ENCODE results near the gene PRKCZ. TPM values are rescaled to one million over a fixed set of nuclear protein-coding genes. Genes with fewer than 3 reads are reported as not detected.

The PRKCZ gene
- total and polyA plus RNA-seq, 11 donors = 12.5 to 20.7 (median 16.5) TPM

DNA sequence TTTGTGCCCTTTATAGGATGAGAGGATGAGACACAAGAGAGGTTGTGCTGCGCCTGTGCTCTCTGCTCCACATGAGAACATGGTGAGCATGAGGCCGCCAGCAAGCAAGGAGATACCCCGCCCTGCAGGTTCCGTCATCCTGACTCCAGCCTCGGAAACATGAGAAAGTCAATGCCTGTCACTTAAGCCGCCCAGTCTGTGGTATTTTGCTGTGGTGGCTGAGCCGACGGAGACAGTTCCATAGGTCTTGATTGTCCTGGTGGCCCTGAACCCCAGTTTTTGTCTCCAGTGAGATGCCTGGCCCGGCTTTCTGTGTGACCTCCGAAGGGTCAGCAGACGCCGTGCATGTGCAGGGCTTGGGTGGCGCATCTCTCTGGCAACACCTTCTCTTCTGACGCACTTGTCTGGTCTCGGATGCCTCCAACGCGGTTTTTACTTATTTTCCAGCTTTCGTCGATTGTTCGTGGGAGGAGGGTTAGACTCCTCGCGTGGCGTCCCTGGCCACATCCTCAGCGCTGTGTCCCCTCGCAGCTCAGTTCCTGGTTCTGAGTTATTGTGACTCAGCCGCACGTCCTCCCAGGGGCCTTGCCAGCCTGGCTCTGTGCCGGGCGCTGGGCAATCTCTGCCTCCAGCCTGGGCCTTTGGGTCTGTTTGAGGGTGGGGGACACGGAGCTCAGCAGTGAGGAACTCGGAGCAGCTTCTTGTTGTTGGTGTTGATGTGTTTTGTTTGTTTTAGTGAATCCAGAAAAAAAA is 74.4 kb downstream of the PRKCZ start:
- peaks cover 0 to 5% (median 0%) of the 10 kb centered on the region in 12 donors for H3K9me3 ChIP-seq
- H3K4me3 ChIP-seq = no peak overlapping the region
- 80 to 92% (median 87%) methylated on average over 30 to 31 of the region's 31 CpGs for WGBS, 4 donors
- H3K27ac ChIP-seq = no peak overlapping the region
- intact Hi-C loops (cut with DNase I) = no loop called here
- ATAC-seq (no peak), DNase-seq (peak in 3 of 5 donors; percentile 9 to 28 (median 13))
- peaks cover 0 to 15% (median 0%) of the 10 kb centered on the region in 12 donors for H3K4me1 ChIP-seq
- TF ChIP-seq POLR2A (IDR thresholded peaks at IDR 0.05) = no peak
- TF ChIP-seq CTCF (IDR thresholded peaks at IDR 0.05) = no peak
- H3K27me3 ChIP-seq = no peaks in the 10 kb centered on the region
- H3K36me3 ChIP-seq = no peaks in the 10 kb centered on the region

DNA sequence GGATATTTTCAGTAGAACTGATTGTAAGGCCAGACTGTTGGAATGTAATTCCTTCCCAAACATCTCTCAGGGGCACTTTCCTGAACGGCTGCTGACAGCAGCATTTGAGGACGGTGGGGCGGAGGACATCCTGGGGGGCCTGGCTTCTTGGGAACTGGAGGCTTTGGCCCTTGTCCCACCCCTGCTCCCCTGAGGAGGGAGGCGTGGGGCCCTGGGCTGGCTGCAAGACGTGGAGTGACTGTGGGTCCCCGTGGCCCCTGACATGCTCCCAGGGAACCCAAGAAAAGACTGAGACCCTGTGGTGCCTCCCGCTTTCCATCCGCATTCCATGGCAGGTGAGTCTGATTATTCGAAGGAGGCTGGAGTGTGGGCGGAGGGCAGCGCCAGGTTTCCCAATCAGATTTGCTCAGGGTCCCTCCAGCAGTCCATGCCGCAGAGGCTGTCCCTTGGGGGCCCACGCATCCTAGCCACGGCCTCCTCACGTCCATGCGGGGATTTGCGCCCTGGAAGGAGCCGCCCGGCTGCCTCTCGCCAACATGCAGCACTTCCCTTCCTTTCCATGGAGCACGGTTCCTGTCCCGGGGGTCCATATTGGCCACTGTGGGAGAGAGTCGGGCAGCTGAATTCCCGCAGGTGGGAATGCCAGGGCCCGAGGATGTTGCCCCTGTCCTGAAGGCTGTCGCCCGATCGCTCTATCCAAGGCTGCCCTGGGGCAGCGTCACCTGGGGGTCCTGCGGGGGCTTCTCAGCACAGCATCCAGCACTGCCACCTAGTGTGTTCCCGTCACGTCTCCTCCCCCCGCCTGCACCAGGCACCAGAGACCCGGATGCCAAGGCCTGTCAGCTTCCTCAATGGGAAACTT is 75.4 kb downstream of the PRKCZ start:
- DNase-seq = peak in 3 of 5 donors; percentile 12 to 44 (median 21)
- peaks cover 0 to 15% (median 0%) of the 10 kb centered on the region in 12 donors for H3K4me1 ChIP-seq
- no peak overlapping the region for H3K4me3 ChIP-seq
- no peak overlapping the region for H3K27ac ChIP-seq
- no peaks in the 10 kb centered on the region for H3K9me3 ChIP-seq
- no peak for TF ChIP-seq POLR2A (IDR thresholded peaks at IDR 0.05)
- no peak for TF ChIP-seq CTCF (IDR thresholded peaks at IDR 0.05)
- intact Hi-C loops (cut with DNase I) = no loop called here
- WGBS, 4 donors = 72 to 84% (median 79%) methylated on average over 24 to 34 of the region's 34 CpGs
- no peak for ATAC-seq
- no peaks in the 10 kb centered on the region for H3K27me3 ChIP-seq
- no peaks in the 10 kb centered on the region for H3K36me3 ChIP-seq

DNA sequence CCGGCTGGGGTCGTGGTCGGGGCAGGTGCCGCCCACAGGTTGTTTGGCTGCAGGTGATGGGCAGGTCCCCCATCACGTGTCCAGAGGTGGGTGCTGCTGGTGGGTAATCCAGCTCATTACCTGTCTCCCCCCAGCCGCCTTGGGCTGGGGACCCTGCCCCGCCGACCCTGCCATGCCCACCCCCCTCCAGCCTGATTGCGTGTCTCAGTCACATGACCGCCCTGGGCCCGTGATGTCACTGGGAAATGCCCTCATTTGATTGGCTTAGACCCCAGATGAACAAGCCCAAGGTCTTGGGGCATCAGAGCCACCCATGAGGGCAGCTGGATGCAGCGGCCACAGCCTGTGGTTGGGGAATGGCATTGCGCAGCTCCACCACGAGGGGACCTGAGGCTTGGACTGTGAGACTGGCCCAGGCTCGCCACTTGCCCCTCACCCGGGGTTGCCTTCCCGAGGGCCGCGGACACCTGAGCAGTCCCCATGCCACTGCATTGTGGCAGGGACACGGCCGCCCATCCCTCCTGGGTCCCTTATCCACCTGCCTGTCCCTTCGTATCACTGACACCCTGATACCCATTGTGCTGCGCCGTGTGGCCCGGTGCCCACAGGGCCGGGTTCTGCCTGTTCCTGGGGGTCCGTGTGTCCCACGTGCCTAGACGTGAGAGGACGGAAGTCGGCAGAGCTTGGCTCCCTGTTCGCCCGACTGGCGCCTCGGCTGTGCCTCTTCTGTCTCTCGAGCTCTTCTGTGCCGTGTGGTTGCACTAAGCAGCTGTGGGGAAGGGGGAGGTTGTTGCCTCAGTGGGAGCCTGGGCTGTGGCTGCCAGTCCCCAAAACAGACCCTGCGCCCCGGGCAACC is 76.3 kb downstream of the PRKCZ start:
- DNase-seq (peak in 2 of 5 donors; percentile 31 to 44), ATAC-seq (peak in 2 of 4 donors; percentile 12 to 15)
- intact Hi-C loops (cut with DNase I) = no loop called here
- Histone ChIP-seq H3K27ac (no peak overlapping the region), H3K36me3 (no peaks in the 10 kb centered on the region), H3K4me3 (peak overlapping the region in 1 of 12 donors; percentile 15), H3K9me3 (no peaks in the 10 kb centered on the region), H3K27me3 (no peaks in the 10 kb centered on the region), H3K4me1 (peaks cover 0 to 15% (median 0%) of the 10 kb centered on the region in 12 donors)
- TF ChIP-seq CTCF (IDR thresholded peaks at IDR 0.05) = no peak
- no peak for TF ChIP-seq POLR2A (IDR thresholded peaks at IDR 0.05)
- WGBS, 4 donors = 87 to 90% (median 89%) methylated on average over 14 to 39 of the region's 39 CpGs

Measured in heart left ventricle (tissue), 16 donors.